Lower leg skin (tissue), 3 donors: ENCODE measurements around the gene LINGO3.

Experiments used
- CTCF ChIP-seq, 3 donors: fragments of 450-650 bp; IDR thresholded peaks; one replicate each; pipeline ENCODE4 v1.5.1; 2016; ENCODE audit warnings: antibody characterized with exemption in 3 of 3, mild to moderate bottlenecking in 3 of 3, moderate library complexity in 2 of 3
- POLR2A ChIP-seq, 2 donors: fragments of 450-650 bp; IDR thresholded peaks; one replicate each; pipeline ENCODE4 v1.6.1; 2016 to 2017; ENCODE audit warnings: antibody characterized with exemption in 2 of 2, mild to moderate bottlenecking in 1 of 2, moderate library complexity in 1 of 2

GRCh38 chr19:2309734-2310362 lies 1.9 kb upstream of the LINGO3 start:
- no peak for TF ChIP-seq CTCF (IDR thresholded peaks at IDR 0.05)
- no peak for TF ChIP-seq POLR2A (IDR thresholded peaks at IDR 0.05)
